Stimulated activated CD8-positive, alpha-beta memory T cell treated with anti-CD3 and anti-CD28 coated beads, Interleukin-15, amount 100 ng/mL, for 24 hours (primary cell): Measurements from ENCODE around the gene ITGB7.

Experiments used
- DNase-seq: peaks from one replicate; pipeline ENCODE4 v3.0.0-alpha.2; 2020; ENCODE audit warnings: low read depth

The ITGB7 gene

GRCh38 chr12:53143355-53143754 is 63.7 kb downstream of the ITGB7 start:
- DNase-seq = no peak
